ENCODE results near the gene PRR30.

DNA sequence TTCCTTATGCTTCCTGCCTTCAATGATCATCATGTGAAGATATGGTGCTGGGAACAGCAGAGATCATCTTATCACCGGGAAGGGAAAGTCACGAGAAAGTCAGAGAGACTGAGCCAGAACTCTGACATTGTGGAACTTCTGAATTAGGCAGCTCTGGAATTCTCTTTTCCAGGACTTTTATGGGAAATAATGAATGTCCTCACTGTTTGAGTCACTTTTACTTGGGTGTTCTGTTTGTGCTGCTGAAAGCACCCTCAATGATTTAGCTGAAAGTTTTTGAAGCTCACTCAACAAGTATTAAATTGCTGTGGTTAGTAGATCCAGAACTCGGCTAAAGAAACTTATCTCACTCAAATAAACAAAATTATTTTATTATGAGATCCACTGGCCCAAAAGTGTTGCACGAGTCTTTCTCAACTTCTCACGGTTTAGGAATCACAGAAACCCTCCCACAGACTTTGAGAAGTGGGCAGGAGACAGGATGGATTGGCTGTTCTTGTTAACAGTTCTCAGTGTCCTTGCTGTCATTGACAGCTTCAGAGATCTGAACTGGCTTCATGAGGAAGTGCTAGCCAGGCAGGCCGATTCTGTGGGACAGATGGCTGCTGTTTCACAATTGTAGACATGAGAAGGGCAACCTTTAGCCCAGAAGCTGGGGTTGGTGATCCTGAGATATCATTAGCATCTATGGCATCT lies 46.3 kb upstream of the PRR30 start:
- TF ChIP-seq CTCF (optimal IDR thresholded peaks at IDR 0.05 in 1 of 3, IDR thresholded peaks at IDR 0.05 in 1 of 3, conservative IDR thresholded peaks at IDR 0.05 in 1 of 3; ENCODE audit: extremely low read depth in 1 of 3, insufficient read depth in 2 of 3, low read length in 3 of 3) (no peak), EZH2 (IDR thresholded peaks at IDR 0.05; ENCODE audit: low read length) (no peak)
